Adipose tissue (tissue), 3 donors: Measurements from ENCODE around the gene TSPAN19. TPM values are rescaled to one million over a fixed set of nuclear protein-coding genes. Genes with fewer than 3 reads are reported as not detected.

ENCODE experiments used
- polyA plus RNA-seq, 3 donors: library from polyadenylated mRNA; stranded (reverse); fragments of 200-250 nt; gene quantifications; one replicate each; pipeline ENCODE4 v1.2.3, GENCODE V29; 2013
- donor health status: healthy with polysubstance abuse.
- donor health status: Bipolar disorder and iron deficiency.
- donor health status: healthy.

TSPAN19 gene
- polyA plus RNA-seq, 3 donors: not detected

Other genes with a start within 250 kb of the TSPAN19 start
- under 1 TPM in 1 of 3 donors, not detected in 2; 0.06 TPM for gene SLC6A15, start 123.5 kb downstream of the TSPAN19 start, polyA plus RNA-seq
- gene LRRIQ1, start 74 bp upstream of the TSPAN19 start, polyA plus RNA-seq: under 1 TPM in 2 of 3 donors, not detected in 1; 0.04 to 0.07 TPM
- gene ALX1, start 243.9 kb upstream of the TSPAN19 start, polyA plus RNA-seq: not detected